Measurements from ENCODE around the gene ETS1. TPM values are rescaled to one million over a fixed set of nuclear protein-coding genes. Genes with fewer than 3 reads are reported as not detected.
A peak's percentile ranks its signal among the peaks of the same experiment; 100 is the strongest.

Gene ETS1
- total RNA-seq, 2 experiments from 2014 or later, result 203 to 466 TPM

DNA sequence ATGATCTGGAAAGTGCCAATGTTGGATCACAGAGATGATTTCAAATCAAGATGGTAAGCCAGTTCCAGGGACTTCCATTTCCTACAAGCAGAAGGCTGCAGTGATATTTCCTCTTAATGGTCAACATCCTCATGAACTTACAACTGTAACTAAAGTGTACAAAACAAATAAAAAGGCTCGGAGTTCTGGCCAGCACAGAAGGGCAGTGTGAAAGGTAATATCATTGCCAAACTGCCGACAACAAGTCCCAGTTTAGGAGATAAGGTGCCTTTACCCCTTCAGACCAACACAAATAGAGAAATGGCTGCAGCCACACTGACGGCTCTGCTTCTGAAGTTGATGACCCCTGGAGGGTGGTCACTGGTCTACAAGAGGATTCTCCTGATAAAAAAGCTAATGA is 91.1 kb downstream of the ETS1 start:
- intact Hi-C loops (cut with micrococcal nuclease; ENCODE audit: unreplicated experiment), result no loop called here
- BruUV-seq (replicated peaks), result no TSS peak
- Histone ChIP-seq H3K36me3 (ENCODE audit: insufficient read depth, low read length) (peaks cover 99% of the 10 kb centered on the region), H3K4me2 (ENCODE audit: low read length) (peak overlapping the region; percentile 52), H2AFZ (ENCODE audit: low read length) (no peak overlapping the region), H4K20me1 (ENCODE audit: insufficient read depth, low read length) (peaks cover 77% of the 10 kb centered on the region), H3K9me3 (ENCODE audit: low read length) (no peaks in the 10 kb centered on the region), H3K79me2 (ENCODE audit: insufficient read depth, low read depth, low read length) (peaks cover 100% of the 10 kb centered on the region), H3K4me1 (ENCODE audit: insufficient read depth, low read length, poor library complexity, severe bottlenecking) (peaks cover 100% of the 10 kb centered on the region), H3K27ac (ENCODE audit: low read depth, low read length, poor library complexity, severe bottlenecking) (peak overlapping the region; percentile 32), H3K4me3 (ENCODE audit: low read depth, low read length, poor library complexity, severe bottlenecking) (no peak overlapping the region), H3K9me2 (ENCODE audit: insufficient read depth, low read length) (no peaks in the 10 kb centered on the region)
- TF ChIP-seq EZH2phosphoT487 (IDR thresholded peaks at IDR 0.05; ENCODE audit: borderline replicate concordance, low read depth, low read length) (no peak), CTCF (conservative IDR thresholded peaks at IDR 0.05; ENCODE audit: low read length) (no peak)
- ChIA-PET POLR2A (interaction anchor here (0.6 kb wide), 1 partner anchor 16 kb away, joined by 3 read pairs; no protein-coding TSS in a partner anchor), CTCF (ENCODE audit: unreplicated experiment) (no interaction called here)
- no peak for DNase-seq (ENCODE audit: low spot score)

- intact Hi-C loops (cut with micrococcal nuclease; ENCODE audit: unreplicated experiment), result no loop called here
- Histone ChIP-seq H3K4me2 (ENCODE audit: low read length) (no peak overlapping the region), H3K4me3 (ENCODE audit: low read depth, low read length, poor library complexity, severe bottlenecking) (no peak overlapping the region), H3K9me3 (ENCODE audit: low read length) (no peaks in the 10 kb centered on the region), H3K4me1 (ENCODE audit: insufficient read depth, low read length, poor library complexity, severe bottlenecking) (peaks cover 86% of the 10 kb centered on the region), H3K36me3 (ENCODE audit: insufficient read depth, low read length) (peaks cover 100% of the 10 kb centered on the region), H3K9me2 (ENCODE audit: insufficient read depth, low read length) (no peaks in the 10 kb centered on the region), H3K27ac (ENCODE audit: low read depth, low read length, poor library complexity, severe bottlenecking) (peak overlapping the region; percentile 11), H3K79me2 (ENCODE audit: insufficient read depth, low read depth, low read length) (peaks cover 100% of the 10 kb centered on the region), H2AFZ (ENCODE audit: low read length) (no peak overlapping the region), H4K20me1 (ENCODE audit: insufficient read depth, low read length) (peaks cover 69% of the 10 kb centered on the region)
- ChIA-PET CTCF (ENCODE audit: unreplicated experiment) (no interaction called here), POLR2A (interaction anchor here (0.8 to 1.4 kb wide), 3 partner anchors 22 to 70 kb away, joined by 3 to 4 read pairs (median 3); no protein-coding TSS in a partner anchor)
- BruUV-seq (replicated peaks), result no TSS peak
- TF ChIP-seq EZH2phosphoT487 (IDR thresholded peaks at IDR 0.05; ENCODE audit: borderline replicate concordance, low read depth, low read length) (no peak), CTCF (conservative IDR thresholded peaks at IDR 0.05; ENCODE audit: low read length) (no peak)
- no peak for DNase-seq (ENCODE audit: low spot score)
Observed at GRCh38 chr11:128494418-128495332, 92.7 kb downstream of the ETS1 start.

- peaks cover 100% of the 10 kb centered on the region for H3K36me3 ChIP-seq (ENCODE audit: insufficient read depth, low read length)
- no peak for TF ChIP-seq CTCF (conservative IDR thresholded peaks at IDR 0.05; ENCODE audit: low read length)
- TF ChIP-seq EZH2phosphoT487 (IDR thresholded peaks at IDR 0.05; ENCODE audit: borderline replicate concordance, low read depth, low read length), result no peak
- DNase-seq (ENCODE audit: low spot score), result no peak
- no peak overlapping the region for H2AFZ ChIP-seq (ENCODE audit: low read length)
- H3K4me1 ChIP-seq (ENCODE audit: insufficient read depth, low read length, poor library complexity, severe bottlenecking), result peaks cover 75% of the 10 kb centered on the region
- intact Hi-C loops (cut with micrococcal nuclease; ENCODE audit: unreplicated experiment), result no loop called here
- ChIA-PET CTCF (ENCODE audit: unreplicated experiment) (no interaction called here), POLR2A (interaction anchor here (0.5 kb wide), 1 partner anchor 135 kb away, joined by 5 read pairs; no protein-coding TSS in a partner anchor)
- H3K4me2 ChIP-seq (ENCODE audit: low read length), result peak overlapping the region; percentile 14; the same call in 1 of the 2 replicates
- H4K20me1 ChIP-seq (ENCODE audit: insufficient read depth, low read length), result peaks cover 58% of the 10 kb centered on the region
- no peaks in the 10 kb centered on the region for H3K9me3 ChIP-seq (ENCODE audit: low read length)
- BruUV-seq (replicated peaks), result no TSS peak
- H3K4me3 ChIP-seq (ENCODE audit: low read depth, low read length, poor library complexity, severe bottlenecking), result no peak overlapping the region
- H3K9me2 ChIP-seq (ENCODE audit: insufficient read depth, low read length), result no peaks in the 10 kb centered on the region
- peak overlapping the region; percentile 19 for H3K27ac ChIP-seq (ENCODE audit: low read depth, low read length, poor library complexity, severe bottlenecking)
- peaks cover 100% of the 10 kb centered on the region for H3K79me2 ChIP-seq (ENCODE audit: insufficient read depth, low read depth, low read length)
Observed at GRCh38 chr11:128493570-128493965, 93.8 kb downstream of the ETS1 start.
